HG03439 (cell line): ENCODE data around the gene FUCA2.

Experiments used
- ATAC-seq: cut with Tn5 transposase; IDR thresholded peaks from one replicate; pipeline ENCODE4 v1.9.1; 2021; ENCODE audit warnings: mild to moderate bottlenecking, moderate library complexity; ENCODE audit not compliant: unreplicated experiment

The FUCA2 gene, protein sequence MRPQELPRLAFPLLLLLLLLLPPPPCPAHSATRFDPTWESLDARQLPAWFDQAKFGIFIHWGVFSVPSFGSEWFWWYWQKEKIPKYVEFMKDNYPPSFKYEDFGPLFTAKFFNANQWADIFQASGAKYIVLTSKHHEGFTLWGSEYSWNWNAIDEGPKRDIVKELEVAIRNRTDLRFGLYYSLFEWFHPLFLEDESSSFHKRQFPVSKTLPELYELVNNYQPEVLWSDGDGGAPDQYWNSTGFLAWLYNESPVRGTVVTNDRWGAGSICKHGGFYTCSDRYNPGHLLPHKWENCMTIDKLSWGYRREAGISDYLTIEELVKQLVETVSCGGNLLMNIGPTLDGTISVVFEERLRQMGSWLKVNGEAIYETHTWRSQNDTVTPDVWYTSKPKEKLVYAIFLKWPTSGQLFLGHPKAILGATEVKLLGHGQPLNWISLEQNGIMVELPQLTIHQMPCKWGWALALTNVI

DNA sequence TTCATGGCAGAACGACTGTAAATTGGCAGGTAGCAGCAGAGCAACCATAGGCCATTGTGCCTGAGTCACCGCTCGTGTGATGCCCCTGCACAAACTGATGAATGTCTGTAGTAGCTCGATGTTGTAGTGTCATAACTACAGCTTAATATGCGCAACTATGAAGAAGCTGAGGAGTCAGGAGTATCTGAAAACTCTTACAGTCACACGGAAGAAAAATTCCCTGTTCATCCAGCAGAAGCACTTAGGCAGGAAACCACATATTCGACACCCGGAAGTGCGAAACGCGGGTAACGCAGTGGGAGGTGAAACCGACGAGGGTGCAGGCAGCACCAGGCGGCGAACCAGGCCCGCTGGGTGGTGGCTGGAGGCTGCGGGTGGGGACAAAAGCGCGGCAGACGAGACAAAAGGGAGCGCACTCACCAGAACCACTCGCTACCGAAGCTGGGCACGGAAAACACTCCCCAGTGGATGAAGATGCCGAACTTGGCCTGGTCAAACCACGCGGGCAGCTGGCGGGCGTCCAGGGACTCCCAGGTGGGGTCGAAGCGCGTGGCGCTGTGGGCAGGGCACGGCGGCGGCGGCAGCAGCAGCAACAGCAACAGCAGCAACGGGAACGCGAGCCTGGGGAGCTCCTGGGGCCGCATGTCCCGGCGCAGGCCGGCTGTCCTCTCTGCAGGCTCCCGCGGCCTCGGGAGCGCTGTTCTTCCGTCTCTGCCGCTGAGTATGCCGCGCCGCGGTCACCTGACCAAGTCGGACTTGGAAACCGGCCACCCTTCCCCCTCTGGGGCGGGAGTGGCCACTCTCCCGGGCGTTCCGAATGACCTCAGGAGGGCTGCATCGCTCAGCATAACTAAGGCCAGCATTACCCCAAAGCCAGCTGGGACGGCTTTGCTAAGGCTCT is at the start of gene FUCA2:
Gene FUCA2, minus strand, starts transcription at position 730 of the 901 bp plus-strand sequence. Its CDS starts 86 bp downstream, at position 644.
- ATAC-seq = peak; percentile 73

DNA sequence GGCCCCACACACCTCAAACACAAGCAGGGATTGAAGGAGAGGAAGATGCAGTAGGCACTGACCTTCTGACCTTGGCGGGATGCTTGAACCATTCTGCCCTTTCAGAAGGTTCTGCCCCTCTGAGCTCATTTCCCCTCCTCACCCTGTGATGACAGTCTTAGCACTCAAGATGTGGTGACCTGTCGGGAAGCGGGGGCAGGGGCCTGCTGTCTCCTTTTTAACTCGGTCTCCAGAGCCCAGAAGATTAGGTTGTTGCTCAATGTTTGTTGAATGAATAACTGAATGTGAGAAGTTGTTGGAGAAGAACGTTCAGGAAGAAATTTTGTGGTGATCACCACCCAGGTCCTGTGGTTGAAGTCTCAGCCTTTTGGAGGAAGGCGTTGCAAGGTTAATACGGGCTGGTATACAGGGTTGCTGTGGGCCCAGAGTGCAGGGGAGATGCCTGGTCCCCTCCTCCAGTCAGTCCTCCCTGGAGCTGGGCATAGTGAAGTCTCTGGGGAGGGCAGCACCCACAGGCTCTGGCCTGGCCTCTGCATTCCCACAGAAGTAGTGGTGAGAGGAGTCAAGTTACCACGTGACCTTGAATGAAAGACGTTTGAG is 49.7 kb upstream of the FUCA2 start:
- ATAC-seq = no peak

DNA sequence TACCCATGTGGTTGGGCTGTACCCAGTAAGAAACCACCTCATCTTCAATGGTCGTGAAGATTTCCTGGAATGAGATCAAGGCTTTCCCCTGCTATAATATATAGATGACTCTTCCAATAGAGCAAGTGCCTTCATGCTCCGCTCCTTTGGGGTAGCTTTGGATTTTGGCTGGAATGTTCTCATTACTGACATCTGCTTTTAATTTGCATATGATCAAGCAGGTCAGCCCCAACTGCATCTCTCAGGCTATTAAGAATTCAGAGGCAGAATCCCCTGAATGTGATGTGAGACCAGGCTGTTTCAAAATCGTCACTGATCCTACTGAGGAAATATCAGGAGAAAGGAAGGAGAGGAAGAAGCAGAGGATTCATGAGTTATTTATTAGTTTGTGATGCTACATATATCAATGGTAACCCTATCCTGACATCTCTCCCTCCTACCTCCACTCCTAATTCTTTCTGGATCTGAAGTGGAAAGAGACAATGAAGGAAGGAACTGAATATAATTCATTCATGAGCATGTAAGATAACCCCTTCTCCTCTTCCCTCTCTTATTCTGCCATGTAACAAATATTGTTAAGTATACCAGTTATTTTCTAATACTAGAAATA is 47.6 kb upstream of the FUCA2 start:
- no peak for ATAC-seq

DNA sequence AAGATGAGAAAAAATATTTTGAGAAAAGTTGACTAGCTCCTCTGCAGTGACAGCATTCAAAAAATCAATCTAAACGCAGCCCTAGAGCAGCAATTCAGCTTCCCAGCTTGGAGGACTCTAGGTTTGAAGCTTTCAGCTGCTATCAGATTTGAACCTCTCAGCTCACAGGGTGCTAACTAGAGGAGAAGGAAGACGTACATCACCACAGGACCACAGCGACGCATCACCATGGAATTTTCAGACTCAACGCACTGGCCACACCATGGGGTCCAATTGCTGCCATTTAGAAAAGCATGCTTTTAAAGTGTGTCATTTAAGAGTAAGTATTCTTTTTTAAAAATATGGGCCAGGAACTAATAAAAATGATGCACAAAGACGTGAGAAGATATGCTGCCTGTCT is 45.0 kb upstream of the FUCA2 start:
- no peak for ATAC-seq

DNA sequence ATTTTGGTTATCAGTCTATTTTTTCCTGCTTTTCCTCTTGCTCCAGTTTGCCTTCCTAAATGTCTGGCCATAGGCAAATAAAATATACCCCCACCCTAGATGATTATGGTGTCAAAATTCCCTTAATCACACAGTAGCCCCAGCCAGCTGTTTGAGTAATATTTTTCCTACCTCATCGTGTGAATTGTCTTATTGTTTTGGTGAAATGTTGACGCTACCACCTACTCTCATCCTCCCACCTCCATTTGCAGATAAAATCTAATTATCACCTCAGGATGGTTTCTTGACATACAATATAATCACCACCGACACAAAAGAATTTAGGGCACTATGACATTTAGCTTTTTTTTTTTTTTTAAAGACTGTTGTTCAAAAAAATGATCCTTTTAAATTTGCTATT is 44.1 kb upstream of the FUCA2 start:
- ATAC-seq = no peak

DNA sequence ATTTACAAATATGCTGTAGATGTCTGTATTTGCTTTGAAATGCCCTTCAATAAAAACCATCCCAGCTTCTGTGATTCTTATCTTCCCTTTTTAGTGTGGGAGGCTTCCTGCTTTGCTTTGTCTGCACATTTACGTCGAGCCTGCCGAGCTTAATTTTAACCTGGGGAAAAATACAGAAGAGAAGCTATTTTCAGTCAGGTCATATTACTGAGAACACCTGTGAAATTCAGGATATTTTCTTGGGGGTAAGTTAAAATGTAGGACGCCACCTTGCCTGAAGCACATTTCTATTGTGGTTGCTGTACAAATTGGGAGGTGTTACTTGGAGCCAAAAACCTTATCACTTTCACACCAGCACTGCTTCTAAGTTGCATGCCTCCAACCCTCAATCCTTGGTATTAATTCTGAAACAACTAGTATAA is 43.6 kb upstream of the FUCA2 start:
- no peak for ATAC-seq

DNA sequence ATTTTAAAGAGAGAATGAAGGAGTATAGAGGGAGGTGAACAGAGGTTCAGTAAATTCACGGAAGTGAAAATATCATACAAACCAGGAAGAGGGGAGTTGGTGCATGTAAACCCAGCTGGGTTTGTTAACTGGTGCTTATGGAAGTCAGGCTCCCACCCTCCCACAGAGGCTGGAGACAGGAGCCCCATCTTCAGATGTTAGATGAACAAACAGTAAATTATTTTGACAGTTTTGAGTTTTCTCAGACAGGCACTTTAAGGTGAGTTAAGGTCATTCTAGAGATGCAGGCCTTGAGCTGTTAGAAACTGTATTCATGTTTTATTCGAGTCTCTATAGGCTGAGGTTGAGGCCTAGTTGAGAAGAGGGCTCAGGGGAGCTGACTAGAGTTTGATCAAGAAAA is 41.8 kb upstream of the FUCA2 start:
- no peak for ATAC-seq

DNA sequence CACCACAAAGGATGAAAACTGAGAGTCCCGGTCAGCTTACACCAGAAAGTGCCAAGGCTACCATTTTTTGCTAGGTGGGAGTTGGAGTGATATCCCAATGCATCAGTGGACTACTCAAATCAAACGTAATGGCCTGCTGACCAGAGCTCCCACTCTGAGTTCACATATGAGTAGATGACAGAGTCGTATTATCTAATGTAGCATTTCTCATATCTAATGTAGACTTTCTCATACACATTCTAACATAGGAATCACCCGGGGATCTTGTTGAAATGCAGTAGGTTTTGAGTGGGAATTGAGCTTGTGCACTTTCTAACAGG is 38.4 kb upstream of the FUCA2 start:
- no peak for ATAC-seq

DNA sequence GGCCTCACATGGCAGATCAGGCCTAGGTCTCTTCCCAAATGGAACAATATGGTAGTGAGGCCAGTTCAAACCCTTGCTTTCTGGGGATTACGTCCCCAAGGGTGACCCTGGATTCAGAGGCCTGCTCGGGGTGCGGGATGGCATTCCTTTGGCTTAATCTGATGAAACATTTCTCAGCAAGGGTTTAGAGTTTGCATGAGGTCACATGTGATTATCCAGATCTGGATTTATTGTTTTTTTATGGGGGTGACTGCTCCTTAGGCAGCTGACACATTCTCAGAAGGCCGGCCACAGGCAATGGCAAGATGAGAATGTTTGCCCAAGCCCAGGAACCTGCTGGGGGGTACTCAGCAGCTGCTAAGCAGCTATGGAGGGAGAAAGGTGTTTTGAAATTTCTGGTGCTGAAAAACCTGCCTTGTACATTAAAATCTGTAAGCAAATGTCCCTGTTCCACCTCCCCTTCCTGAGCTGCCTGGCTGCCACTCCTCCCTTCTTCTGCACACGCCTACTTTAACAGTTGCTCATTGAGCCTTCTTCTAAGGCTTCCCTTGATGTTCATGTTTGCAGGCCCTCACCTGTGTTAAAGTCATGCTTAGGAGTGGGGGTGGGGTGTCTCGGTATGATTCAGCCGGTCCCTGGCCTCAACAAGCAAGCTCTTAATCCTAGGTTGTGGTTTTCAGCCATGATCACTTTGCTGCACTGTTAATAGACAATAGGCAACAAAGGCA is 37.9 kb upstream of the FUCA2 start:
- ATAC-seq = no peak

DNA sequence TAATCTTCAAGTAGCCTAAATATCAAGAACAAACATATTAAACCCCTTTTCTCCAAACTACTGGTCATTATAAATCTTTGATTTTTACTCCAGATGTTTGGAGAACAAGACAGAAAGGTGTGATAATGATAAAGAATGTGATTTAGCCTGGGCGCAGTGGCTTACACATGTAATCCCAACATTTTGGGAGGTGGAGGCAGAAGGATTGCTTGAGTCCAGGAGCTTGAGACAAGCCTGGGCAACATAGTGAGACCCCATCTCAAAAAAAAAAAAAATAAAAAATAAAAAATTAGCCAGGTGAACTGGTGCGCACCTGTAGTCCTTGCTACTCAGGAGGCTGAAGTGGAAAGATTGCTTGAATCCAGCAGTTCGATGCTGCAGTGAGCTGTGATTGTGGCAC is 35.1 kb upstream of the FUCA2 start:
- ATAC-seq = no peak

DNA sequence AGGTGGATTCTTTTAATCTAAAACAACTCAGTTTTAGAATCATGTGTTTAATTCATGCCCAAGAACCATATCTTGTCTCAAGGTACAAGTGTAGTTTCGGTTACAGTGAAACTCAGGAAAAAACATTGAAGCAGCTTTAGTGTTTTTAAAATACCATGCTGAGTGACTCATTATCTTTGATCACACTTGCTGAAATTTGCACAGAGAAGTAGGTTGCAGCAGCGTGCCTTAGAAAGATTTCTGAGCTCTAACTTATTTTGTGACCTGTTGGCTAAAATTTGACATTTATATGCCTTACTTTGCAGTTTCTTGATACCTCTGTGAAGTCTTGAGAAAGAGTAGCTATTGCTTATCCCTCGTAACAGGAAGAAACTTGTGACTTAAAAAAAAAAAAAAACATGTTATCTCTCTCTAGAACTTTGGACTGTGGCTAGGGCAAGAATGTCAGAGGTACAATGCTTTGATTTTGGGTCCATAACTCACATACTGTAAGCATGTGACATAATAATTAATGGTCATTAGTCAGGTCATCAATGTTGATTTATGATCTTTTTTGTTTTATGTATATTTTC is 34.5 kb upstream of the FUCA2 start:
- no peak for ATAC-seq

DNA sequence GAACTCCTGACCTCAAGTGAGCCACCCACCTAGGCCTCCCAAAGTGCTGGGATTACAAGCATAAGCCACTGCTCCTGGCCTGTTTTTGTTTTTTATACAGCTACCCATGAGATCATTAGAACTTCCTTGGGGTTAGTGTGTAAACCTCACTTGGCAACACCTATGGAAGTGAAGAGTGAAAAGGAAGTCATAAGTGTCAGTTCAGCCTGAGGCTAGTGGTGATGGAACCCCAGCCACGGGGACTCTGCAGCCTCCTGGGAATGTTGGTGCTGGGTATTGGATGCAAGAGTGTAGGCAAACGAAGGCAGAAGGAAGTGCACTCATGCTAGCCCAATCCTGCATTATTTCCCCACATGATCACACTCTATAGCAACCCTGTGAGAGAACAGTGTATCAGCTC is 33.6 kb upstream of the FUCA2 start:
- no peak for ATAC-seq

DNA sequence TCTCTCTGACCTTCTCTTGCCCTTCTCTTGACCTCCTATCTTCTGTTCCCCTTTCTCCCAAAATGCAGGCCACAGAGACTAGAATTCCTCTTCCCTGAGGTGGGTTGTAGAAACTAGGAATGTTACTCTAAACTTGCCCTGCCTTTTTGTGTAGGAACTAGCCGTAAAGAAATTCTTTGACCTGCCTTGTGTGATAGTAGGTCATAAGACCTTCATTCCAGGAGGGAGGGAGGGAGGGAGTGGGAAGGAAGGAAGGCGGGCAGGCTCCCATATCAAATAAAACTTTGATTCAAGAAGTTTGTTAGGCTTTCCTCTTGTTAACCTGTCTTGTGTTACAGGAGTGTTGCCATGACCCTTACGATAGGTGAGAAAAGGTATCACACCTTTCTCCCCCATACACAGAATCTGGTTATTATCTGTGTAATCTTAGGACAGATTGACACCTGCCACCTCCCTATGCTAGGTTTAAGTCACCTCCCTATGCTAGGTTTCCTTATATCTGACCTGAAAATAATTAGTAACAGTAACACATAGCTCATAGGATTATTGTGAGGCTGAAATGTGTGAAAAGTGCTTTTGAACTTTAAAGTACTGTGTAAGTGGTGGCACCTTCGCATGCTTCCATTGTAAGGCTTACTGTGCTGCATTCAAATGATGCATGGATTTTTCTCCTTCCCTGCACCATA is 32.6 kb upstream of the FUCA2 start:
- no peak for ATAC-seq

DNA sequence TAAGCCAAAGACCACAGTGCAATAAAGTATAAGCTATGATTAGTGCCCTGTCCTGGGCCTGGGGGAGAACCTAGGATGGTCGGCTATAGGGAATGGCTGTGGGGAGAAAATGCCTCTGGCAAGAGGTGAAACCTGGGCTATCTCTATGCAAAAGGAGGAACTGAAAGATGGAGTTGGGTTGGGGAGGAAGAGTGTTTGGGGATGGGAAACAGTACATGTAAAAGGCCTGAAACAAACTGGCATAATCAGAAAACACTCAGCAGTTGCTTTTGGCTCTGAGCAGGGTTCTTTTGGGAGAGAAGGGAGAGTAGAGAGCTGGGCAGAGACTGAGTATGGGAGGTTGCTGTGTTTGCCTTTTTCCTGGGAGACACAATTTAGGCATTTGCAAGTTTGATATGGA is 31.9 kb upstream of the FUCA2 start:
- ATAC-seq = no peak

DNA sequence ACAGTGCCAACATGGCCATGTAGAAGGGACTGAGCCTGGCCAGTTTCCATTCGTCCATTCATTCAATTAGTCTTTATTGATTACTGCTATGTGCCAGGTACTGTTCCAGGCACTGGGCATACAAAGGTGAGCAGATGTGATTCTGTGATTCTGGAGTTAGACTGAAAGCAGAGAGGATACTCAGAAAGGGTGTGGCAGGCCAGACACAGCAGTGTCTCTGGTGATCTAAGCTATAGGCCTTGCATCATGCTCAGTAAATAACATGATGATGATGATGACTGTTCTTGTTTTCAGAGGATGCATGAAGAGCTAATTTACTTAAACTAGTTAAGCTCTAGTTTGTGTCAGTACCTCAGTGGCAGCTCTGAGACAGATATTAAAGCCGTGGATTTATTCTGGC is 31.4 kb upstream of the FUCA2 start:
- ATAC-seq = no peak

DNA sequence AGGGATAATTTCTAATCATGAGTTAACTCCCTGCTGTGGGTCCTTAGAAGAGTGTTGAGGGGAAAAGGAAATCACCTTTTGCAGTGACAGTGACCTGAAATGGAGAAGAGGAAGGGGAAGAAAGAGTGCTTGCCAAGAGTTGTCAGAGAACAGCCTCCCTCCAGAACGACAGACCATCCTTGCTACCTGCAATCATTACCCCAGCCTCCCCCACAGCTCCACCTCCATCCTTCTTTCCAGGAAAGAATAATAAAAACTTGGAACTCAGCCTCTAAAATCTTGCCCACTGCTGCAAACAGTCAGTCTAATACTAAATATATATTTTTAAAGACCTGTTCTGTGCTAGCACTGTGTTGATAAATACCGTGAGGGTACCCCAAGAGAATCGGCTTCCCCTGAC is 28.7 kb upstream of the FUCA2 start:
- ATAC-seq = no peak

DNA sequence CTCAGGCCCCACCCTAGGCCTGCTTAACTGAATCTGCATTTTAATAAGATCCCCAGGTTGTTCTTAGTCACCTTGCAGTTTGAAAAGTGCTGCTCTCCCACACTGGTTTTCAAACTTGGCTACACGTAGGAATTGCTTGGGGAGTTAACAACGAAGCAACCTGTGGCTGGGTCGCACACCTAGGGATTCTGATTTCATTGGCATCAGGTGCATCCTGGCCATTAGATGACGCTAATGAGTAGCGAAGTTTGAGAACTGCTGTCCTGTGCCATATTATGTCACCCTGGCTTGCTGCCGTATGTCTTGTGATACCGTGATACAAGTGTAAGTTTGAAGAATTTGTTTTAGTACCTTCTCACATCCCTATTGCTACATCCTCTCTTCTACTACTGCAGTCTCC is 28.2 kb upstream of the FUCA2 start:
- ATAC-seq = no peak

DNA sequence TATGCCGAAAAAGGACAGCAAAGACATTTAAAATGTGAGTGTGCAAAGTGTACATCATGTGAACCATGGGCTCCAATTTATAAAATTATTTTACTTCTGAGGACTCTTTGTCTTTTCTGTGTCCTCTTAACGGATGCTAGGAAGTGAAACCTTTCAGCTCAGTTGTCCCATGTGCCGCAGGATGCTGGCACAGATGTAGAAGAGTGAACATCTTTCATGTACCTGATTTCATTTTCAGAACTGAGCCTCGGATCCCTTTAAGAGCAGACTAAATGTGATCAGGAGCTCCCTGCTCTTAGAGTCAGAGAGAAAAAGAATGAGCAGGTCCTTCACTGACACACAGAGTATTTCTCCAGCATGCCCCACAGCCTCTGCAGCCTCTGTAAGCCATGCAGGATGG is 27.6 kb upstream of the FUCA2 start:
- ATAC-seq = no peak

DNA sequence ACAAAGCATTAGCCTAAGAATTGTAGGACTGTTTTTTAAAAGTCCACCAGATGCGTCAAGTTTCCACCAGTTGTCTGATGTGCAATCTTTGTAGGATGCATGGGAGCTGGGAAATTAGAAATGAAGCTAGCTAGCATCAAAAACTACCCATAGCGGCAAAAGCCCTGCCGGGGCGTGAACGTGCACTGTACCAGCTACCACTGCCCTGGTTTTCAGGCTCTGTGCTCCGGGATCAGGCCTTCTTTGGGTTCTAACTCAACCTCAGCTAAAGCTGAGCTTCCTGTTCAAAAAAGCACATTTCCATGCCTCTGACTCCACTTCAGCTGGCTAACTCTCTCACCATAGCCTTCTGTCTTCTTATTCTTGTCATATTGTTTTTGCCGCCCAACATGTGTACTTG is 26.9 kb upstream of the FUCA2 start:
- no peak for ATAC-seq
